Osteocyte (in vitro differentiated cells): ENCODE measurements around the gene ZSCAN10. TPM values are rescaled to one million over a fixed set of nuclear protein-coding genes. Genes with fewer than 3 reads are reported as not detected.

Experiments
- DNase-seq: peaks from one replicate; pipeline ENCODE4 v3.0.0; 2021; ENCODE audit warnings: mixed read lengths; ENCODE audit not compliant: unreplicated experiment; ENCODE audit errors: extremely low spot score
- H3K27ac Mint-ChIP-seq: one replicate; pipeline ENCODE4 v1.8.0; 2021; ENCODE audit warnings: mild to moderate bottlenecking, mixed read lengths; ENCODE audit not compliant: unreplicated experiment
- H3K27me3 Mint-ChIP-seq: one replicate; pipeline ENCODE4 v1.8.0; 2021; ENCODE audit warnings: mixed read lengths; ENCODE audit not compliant: unreplicated experiment
- H3K36me3 Mint-ChIP-seq: one replicate; pipeline ENCODE4 v1.8.0; 2021; ENCODE audit warnings: mixed read lengths; ENCODE audit not compliant: unreplicated experiment
- H3K4me1 Mint-ChIP-seq: one replicate; pipeline ENCODE4 v1.8.0; 2021; ENCODE audit warnings: mixed read lengths; ENCODE audit not compliant: unreplicated experiment
- H3K4me3 Mint-ChIP-seq: one replicate; pipeline ENCODE4 v1.8.0; 2021; ENCODE audit warnings: mild to moderate bottlenecking, moderate library complexity, mixed read lengths; ENCODE audit not compliant: unreplicated experiment
- H3K9me3 Mint-ChIP-seq: one replicate; pipeline ENCODE4 v1.8.0; 2021; ENCODE audit warnings: mixed read lengths; ENCODE audit not compliant: unreplicated experiment
- total RNA-seq: library from RNA; stranded (reverse); gene quantifications from 2 replicates; pipeline ENCODE4 v1.2.1, GENCODE V29; 2021
- TF ChIP-seq, protein P1 (sequence below): fragments of 200-600 bp; sonication (generic); IDR thresholded peaks from 2 replicates; pipeline ENCODE4 v1.5.0; 2021; ENCODE audit warnings: antibody characterized with exemption, mild to moderate bottlenecking, moderate library complexity

The ZSCAN10 gene
- total RNA-seq, 1 donor from 2014 or later = not detected

DNA sequence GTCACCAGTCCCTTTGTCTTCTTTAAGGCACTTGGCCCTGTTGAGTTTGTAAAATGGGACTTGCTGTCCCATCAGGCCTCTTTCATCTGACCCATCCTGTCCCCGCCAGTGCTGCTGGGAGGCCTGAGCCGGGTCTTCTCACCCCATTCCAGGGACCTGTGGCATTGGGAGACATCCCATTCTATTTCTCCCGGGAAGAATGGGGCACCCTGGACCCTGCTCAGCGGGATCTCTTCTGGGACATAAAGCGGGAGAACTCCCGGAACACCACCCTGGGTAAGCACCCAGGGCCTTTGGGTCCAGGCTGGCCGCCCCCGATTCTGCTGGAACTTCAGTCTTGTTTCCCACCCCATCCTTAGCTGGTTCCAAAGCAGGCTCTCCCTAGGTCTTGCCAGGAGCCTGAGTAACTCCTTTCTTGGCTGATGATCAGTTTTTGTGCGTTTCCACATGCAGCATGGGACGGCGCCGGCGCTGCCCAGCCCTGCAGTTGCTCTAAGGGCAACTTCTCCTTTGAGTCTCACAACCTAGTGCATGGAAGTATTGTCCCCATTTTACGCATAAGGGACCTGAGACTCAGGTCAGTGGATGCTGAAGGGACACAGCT lies 39.8 kb upstream of the ZSCAN10 start:
- Mint-ChIP-seq H3K27ac (no peak overlapping the region), H3K9me3 (no peaks in the 10 kb centered on the region), H3K27me3 (no peaks in the 10 kb centered on the region), H3K4me3 (no peak overlapping the region), H3K36me3 (peaks cover 17% of the 10 kb centered on the region), H3K4me1 (peaks cover 15% of the 10 kb centered on the region)
- TF ChIP-seq, protein P1, sequence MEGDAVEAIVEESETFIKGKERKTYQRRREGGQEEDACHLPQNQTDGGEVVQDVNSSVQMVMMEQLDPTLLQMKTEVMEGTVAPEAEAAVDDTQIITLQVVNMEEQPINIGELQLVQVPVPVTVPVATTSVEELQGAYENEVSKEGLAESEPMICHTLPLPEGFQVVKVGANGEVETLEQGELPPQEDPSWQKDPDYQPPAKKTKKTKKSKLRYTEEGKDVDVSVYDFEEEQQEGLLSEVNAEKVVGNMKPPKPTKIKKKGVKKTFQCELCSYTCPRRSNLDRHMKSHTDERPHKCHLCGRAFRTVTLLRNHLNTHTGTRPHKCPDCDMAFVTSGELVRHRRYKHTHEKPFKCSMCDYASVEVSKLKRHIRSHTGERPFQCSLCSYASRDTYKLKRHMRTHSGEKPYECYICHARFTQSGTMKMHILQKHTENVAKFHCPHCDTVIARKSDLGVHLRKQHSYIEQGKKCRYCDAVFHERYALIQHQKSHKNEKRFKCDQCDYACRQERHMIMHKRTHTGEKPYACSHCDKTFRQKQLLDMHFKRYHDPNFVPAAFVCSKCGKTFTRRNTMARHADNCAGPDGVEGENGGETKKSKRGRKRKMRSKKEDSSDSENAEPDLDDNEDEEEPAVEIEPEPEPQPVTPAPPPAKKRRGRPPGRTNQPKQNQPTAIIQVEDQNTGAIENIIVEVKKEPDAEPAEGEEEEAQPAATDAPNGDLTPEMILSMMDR = no peak
- DNase-seq = peak; percentile 78

DNA sequence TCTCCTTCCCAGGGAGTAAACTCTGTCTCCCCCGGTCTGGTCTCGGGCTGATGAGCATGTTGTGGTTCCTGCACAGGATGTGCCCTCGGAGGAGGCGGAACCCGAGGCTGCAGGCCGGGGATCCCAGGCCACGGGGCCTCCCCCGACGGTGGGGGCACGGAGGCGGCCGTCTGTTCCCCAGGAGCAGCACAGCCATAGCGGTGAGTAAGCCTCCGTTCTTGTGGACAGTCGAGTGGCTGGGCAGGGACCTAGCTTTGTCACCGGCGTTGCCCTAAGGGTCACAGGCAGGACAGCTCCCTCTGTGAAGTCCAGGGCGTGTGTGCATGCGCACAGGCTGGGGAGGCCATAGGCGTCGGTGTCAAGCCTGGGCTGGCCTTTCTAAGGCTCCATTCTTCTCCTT lies 39.2 kb upstream of the ZSCAN10 start:
- Mint-ChIP-seq H3K4me3 (no peak overlapping the region), H3K36me3 (peaks cover 17% of the 10 kb centered on the region), H3K9me3 (no peaks in the 10 kb centered on the region), H3K4me1 (peaks cover 19% of the 10 kb centered on the region), H3K27me3 (no peaks in the 10 kb centered on the region), H3K27ac (no peak overlapping the region)
- TF ChIP-seq, protein P1 = no peak
- DNase-seq = peak; percentile 82

DNA sequence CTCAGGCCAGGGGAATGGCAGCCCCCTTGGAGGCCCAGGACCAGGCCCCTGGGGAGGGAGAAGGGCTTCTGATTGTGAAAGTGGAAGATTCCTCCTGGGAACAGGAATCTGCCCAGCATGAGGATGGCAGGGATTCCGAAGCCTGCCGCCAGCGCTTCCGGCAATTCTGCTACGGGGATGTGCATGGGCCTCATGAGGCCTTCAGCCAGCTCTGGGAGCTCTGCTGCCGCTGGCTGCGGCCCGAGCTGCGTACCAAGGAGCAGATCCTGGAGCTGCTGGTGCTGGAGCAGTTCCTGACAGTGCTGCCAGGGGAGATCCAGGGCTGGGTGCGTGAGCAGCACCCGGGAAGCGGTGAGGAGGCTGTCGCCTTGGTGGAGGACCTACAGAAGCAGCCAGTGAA lies 38.2 kb upstream of the ZSCAN10 start:
- no peak for DNase-seq
- Mint-ChIP-seq H3K9me3 (no peaks in the 10 kb centered on the region), H3K27ac (no peak overlapping the region), H3K4me3 (no peak overlapping the region), H3K4me1 (peaks cover 23% of the 10 kb centered on the region), H3K36me3 (peaks cover 13% of the 10 kb centered on the region), H3K27me3 (no peaks in the 10 kb centered on the region)
- TF ChIP-seq, protein P1 = no peak

DNA sequence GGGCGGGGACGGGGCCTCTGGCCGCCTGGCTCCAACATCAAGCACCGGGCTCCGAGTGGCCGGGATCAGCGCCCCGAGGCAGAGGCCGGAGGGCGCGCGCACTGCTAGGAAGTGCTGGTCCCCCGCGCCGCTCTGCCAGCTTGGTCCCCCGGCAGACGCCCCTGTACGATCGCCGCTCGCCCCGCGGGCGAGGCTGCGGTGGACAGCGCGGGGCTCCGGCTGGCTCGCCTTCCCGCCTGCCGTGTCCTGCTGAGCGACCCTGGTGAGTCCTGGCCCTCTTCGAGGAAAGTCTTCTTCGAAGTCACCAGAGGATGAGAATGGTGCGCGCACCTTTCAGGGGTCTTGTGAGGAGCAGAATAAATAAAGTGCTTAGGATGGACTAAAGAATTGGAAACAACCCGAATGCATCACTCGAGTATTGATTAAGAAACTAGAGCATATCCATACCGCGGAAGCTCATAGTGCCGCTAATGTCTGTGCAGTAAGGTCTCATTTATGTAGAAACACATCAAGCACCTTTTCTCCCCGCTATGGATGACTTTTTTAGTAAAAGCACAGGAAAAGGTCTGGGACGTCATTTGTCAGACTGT lies 36.1 kb upstream of the ZSCAN10 start:
- Mint-ChIP-seq H3K27me3 (no peaks in the 10 kb centered on the region), H3K36me3 (peaks cover 7% of the 10 kb centered on the region), H3K27ac (peak overlapping the region; percentile 98), H3K4me1 (peaks cover 25% of the 10 kb centered on the region), H3K9me3 (no peaks in the 10 kb centered on the region), H3K4me3 (peak overlapping the region; percentile 98)
- TF ChIP-seq, protein P1 = no peak
- no peak for DNase-seq

DNA sequence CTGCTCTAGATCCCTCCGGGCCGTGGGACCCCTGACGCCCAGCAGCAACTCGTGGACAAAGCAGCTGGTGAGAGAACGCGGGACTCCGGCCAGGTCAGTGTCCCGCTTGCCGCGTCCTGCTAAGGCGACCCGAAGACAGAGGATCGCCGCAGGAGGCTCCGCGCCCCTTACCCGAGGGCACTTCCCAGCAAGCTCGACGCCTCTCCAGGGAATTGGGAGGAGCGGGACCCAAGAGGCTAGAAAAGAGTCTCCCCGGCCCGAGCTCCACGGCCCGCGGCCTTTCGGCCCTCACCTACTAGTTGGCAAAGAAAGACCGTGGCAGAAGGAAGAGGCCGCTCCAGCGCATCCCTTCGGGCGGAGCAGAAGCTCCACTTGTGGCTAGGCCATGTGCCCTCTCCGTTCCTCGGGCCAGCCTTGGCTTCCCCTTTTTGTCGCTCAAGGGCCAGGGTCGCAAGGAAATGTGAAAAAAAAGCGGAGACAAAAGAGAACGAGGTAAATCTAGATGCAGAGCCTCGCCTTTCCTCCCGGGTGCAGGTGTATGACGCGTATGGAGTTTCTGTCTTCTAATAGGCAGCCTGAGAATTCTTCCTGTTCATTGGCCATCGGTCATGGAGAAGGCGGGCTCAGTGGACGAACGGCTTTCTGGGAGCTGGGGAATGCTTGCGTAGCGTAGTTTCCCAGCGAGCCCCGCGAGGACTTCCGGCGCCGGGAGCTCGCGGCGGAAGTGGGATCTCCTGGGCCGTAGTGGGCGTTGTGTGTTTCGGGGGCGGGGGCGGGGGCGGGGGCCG lies 35.4 kb upstream of the ZSCAN10 start, which contains the start of gene ZNF213:
TSS of gene ZNF213 (plus strand) at position 692 of the 788 bp plus-strand sequence. CDS start 2,252 bp downstream, outside the sequence.
- TF ChIP-seq, protein P1 = no peak
- Mint-ChIP-seq H3K36me3 (peaks cover 8% of the 10 kb centered on the region), H3K4me1 (peaks cover 30% of the 10 kb centered on the region), H3K27me3 (no peaks in the 10 kb centered on the region), H3K9me3 (no peaks in the 10 kb centered on the region), H3K27ac (peak within 1 kb of the TSS; percentile 98), H3K4me3 (peak within 1 kb of the TSS; percentile 98)
- peak; percentile 97 for DNase-seq
